ENCODE measurements around the gene SOX11.
"Not testable (repeated sequence)": the region's sequence is repeated elsewhere in the genome, so short reads cannot be mapped to it uniquely, and the experiment has no call there.

SOX11 gene

DNA sequence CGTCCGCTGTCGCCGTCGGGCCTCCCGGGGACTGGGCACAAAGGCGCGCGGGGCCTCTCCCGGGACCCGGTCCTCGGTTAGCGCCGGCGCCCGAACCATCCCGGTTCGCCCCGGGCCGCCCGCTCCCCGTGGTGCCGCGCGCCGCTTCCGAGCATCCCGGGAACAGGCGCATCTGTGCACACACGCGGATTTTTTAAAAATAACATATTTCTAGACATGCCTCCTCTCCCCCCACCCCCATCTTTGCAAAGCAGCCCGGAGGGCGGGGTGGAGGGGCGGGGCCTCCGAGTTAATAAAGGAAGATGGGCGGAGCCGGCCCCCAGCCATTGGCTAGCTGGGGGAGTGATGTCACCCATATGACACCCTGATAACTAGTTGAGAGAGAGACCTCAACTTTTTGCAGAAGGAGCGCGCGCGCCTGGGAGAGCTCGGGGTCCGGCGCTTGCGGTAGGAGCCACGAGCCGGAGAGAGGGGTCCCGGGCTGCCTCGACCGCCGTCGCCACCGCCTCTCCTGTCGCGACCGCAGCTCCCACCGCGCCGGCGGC is at the start of gene SOX11:
TSS of gene SOX11 (plus strand) at position 400 of the 545 bp plus-strand sequence. CDS start 338 bp downstream, outside the sequence.
- DNase-seq (ENCODE audit: low read depth in 3 of 3, low spot score in 1 of 3), result no peak

DNA sequence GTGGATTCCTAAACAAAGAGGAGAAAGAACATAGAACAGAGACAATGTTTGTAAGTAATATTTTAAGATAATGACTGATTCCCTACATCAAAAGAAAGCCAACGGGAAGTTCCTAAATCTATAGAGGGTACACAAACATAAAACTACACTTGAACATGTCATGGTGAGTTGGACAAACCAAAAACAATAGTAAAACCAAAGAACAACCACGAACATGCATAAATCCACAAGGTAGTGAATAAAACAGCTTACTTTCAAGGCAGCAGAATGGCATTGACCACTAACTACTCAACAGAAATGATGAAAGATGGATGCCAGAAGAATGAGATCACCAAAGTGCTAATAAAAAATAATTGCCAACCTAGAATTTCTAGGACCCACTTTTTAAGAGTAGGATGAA is 39.5 kb upstream of the SOX11 start:
- not testable (repeated sequence) for DNase-seq (ENCODE audit: low read depth in 3 of 3, low spot score in 1 of 3)

DNA sequence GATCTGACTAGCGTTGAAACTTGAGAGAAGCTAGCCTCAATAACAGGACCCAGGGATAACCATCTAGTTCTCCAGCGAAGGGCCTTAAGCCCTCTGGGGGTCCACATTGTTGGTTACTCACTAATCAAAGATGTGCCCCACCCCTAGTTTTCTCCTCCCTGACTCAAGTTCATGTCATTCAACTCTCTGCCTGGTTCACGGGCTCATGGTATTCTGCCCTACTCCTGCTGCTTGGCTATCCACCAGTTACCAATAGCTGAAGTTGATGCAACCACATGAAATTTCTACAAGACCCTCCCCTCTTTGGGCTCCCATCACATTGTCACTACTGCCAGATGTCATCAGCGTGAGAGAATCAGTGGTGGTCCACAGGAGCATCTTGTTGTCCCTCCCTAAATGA is 38.4 kb upstream of the SOX11 start:
- not testable (repeated sequence) for DNase-seq (ENCODE audit: low read depth in 3 of 3, low spot score in 1 of 3)

DNA sequence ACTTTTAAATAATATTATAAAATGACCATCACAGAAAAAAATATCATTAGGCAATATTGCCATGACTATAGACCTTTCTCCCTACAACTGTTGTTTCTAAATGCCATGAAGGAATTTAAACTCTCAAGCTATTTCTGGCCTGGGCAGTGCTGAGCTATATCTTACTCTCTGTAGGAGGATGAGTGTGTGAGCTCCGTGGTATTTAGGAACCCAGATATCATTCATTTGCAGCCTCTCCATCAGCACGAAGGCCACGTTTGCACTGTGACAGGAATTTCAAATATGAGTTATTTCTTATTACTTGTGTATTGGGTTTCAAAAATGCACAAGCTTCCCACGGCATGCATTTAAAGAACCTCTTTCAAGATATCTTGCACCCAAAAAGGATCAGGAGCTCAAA is 35.0 kb upstream of the SOX11 start:
- DNase-seq (ENCODE audit: low read depth in 3 of 3, low spot score in 1 of 3), result no peak

DNA sequence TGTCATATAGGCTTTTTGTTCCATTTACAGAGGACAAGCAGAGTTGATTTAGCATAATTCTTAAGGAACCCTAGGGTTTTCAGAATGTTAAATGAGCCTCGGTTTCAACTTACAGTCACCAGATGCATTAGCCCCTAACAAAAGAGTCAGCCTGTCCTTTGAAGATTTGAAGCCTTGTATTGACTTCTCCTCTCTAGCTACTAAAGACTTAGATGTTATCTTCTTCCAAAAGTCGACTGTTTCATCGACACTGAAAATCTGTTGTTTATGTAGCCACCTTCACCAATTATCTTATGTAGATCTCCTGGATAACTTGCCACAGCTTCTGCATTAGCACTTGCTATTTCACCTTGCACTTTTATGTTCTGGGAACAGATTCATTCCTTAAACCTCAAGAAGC is 31.6 kb upstream of the SOX11 start:
- no peak for DNase-seq (ENCODE audit: low read depth in 3 of 3, low spot score in 1 of 3)

DNA sequence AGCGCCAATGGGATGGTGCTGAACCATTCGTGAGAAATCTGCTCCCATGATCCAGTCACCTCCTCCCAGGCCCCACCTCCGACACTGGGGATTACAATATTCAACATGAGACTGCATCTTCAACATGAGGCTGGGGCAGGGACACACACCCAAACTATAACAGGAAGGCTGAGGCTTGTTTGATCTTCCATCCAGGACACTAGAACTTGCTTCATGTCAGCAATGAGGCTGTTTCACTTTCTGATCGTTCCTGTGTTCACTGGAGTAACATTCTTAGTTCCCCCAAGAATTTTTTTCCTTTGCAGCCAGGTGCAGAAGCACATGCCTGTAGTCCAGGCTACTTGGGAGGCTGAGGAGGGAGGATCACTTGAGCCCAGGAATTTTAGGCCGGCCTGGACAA is 30.8 kb upstream of the SOX11 start:
- DNase-seq (ENCODE audit: low read depth in 3 of 3, low spot score in 1 of 3), result no peak

DNA sequence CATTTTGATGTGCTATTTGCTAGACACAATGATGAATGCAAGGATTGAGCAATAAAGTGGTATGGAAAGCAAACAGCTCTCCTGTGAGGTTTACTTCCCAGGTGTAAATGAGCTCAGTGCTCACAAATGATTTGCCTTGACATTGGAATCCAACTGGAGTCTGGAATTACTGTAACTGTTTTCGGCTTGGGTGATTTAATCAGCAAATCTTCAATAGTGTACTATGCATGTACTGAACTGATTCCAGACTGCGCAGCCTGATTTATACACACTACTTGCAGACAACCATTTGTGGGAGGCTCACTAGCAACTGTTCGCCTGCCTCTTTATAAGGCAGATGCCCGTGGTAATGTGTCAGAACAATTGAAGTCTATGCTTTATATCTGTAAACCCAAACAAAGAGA is 27.9 kb upstream of the SOX11 start:
- no peak for DNase-seq (ENCODE audit: low read depth in 3 of 3, low spot score in 1 of 3)

DNA sequence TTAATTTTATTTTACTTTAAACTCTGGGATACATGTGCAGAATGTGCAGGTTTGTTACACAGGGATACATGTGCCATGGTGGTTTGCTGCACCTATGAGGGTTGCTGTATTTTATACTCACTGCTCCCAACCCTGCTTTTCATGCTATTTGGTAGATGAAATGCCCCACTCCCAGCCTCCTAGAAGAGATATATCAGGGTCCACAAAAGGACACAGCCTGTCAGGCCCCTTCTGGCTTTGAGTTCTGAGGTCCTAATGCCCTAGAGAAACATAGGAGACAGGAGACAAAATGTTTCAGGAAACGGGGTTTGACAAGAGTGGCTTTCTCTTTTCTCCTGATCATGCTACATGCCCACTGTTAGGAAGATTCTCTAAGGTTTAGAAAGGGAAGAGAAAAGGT is 27.1 kb upstream of the SOX11 start:
- no peak for DNase-seq (ENCODE audit: low read depth in 3 of 3, low spot score in 1 of 3)

DNA sequence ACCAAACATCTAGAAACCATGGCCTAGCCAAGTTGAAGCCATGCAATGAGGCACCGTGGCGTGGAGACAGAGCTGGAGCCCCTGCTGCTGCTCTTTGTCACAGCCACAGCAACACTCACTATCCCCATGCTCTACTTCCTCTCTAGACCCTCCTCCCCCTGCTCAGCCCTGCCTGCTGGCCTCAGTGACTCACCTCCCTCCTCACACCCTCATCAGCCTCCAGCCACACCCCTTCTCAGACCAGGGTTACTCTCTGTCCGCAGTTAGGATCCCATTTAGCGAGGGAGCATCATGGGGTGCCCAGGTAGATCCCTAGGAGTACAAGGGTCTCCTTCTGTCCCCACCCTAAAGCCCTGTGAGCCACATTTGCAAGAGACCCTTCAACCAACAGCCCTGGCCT is 25.4 kb upstream of the SOX11 start:
- DNase-seq (ENCODE audit: low read depth in 3 of 3, low spot score in 1 of 3), result no peak

DNA sequence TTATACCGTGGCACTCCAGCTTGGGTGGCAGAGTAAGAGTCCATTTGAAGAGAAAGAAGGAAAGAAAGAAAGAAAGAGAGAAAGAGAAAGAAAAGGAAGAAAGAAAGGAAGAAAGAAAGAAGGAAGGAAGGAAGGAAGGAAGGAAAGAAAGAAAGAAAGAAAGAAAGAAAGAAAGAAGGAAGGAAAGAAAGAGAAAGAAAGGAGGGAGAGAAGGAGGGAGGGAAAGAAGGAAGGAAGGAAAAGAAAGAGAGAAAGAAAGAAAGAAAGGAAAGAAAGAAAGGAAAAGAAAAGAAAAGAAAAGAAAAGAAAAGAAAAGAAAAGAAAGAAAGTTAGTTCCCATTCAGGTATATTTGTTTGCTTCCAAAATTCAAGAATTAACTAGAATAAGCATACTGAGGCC is 24.5 kb upstream of the SOX11 start:
- DNase-seq (ENCODE audit: low read depth in 3 of 3, low spot score in 1 of 3), result not testable (repeated sequence)

DNA sequence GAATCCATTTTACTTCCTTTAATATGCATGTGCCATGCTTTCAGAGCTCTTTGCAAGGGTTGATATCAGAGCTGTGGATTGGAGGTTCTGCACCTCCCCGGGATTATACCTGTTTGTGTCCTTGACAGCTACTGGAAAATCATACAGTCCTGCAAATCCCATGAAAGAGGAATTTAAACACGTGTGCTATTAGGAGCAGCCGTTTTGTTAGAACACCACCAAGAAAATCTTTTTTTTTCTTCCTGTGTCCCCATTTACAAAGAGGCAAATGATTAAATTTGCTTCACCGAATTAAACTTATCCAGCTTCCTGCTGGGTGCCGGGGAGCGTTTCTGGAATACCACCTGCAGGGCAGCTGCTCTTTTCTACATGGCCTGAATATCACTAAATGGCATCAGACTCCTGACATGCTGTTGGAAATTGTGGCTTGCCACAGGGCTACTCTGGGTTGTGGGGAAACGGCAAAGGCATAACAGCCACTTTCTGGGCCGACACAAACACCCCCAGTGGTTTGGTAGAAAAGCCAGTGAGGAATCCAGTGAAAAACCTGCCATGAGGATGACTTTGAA is 23.4 kb upstream of the SOX11 start:
- DNase-seq (ENCODE audit: low read depth in 3 of 3, low spot score in 1 of 3), result no peak

DNA sequence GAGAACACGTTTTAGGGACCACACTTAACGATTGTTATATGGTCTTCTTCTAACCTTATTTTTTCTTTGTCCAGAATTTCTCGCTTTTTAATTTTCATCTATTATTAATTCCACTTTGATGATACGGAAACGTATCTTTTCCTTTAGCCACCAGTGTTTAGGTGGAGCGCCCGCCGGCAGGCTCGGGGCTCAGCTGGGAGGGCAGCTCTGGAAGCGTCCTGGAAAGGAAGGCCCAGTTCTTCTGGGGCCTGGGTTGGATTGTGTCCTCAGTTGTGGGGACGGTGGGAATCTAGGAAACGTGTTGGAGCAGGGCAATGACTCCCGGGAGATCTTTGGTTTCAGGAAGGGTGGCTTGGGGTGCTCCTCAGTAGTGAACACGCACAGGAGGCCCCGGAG is 19.4 kb upstream of the SOX11 start:
- DNase-seq (ENCODE audit: low read depth in 3 of 3, low spot score in 1 of 3), result no peak

DNA sequence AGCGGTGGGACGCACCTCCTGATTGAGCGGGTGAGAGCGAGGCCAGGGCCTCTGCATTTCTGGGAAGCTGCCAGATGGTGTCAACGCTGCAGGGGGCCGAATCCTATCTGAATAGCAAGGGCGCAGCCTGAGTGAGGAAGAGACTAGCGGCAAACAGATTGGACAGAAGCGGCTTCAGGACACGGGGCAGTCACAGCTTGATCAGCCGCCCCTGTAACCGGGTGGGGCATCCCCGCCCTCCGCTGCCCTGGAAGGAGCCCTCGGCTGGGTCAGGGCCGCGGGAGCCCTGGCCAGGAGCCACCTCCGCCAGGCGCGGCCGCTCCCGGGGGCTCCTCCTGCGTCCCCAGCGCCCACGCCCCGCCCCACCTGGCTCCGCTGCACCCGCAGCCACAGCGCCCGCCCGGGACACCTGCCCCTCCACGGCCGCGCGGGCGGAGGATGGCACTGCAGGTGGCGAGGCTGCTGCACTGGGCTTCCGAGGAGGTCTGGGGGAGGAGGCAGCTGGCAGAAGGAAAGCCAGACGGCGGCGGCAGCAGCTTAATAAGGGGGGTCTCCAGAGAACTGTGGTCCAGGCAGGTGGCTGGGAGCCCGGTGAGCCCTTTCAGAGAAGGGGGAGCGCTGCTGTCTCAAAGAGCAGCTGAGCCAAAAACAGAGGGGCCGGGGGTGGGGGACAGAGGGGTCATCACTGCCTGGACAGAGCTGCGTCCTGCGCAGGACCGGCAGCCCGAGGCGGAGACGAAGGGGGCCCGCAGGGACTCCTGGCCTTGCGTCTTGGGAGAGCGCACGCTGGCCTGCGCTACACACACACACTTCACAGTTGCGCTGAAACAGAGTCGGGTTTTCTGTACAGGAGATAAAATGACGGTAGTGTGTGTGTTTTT is 18.8 kb upstream of the SOX11 start:
- no peak for DNase-seq (ENCODE audit: low read depth in 3 of 3, low spot score in 1 of 3)

DNA sequence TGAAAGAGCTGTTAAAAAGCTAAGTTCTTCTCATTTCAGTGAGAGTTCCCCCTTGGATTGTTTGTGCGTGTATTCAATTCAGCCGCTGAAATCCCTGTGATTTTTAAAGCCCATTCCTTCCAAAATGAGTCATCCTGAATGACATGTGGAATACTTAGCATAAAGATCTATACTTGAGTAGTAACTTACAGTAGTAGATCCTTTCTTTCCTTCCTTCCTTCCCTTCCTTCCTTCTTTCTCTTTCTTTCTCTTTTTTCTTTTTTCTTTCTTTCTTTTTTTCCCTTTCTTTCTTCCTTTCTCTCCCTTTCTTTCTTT is 18.2 kb upstream of the SOX11 start:
- DNase-seq (ENCODE audit: low read depth in 3 of 3, low spot score in 1 of 3), result no peak

DNA sequence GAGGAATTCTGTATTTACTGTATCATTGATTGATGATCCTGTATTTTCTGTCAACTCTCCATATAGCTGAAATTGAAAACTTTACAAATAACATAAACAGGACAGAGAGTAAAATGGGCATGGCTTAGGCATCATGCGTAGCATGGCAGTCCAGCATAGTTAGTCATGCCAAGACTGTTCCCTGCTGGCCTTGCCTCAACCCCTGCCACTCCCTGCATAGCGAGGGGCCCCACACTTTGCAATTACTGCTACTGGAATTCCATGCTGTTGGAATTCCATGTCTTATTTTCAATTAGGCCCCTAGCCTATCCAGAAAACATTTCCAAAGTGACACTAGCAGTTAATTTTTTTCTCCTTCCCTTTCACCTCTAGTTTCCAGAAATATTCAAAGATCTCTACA is 15.1 kb upstream of the SOX11 start:
- no peak for DNase-seq (ENCODE audit: low read depth in 3 of 3, low spot score in 1 of 3)

DNA sequence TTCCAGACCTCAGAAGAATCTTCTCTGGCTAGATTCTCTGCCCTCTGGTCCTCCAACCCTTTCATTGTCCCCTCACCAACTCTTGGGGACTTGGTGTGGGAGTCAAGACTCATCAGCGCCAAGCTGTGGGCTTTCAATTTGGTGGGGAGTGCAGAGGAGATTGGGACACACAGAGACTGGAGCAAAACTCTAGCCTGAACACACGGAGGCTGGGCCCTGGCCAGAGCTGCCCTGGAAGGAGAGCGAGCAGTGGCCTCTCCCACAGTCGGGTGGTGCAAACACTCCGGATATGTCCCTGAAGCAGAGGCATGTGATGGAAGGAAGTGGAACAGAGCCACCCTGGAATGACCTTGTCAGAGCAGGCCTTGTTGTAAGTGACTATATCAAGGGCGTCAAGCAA is 8.7 kb upstream of the SOX11 start:
- DNase-seq (ENCODE audit: low read depth in 3 of 3, low spot score in 1 of 3), result no peak

DNA sequence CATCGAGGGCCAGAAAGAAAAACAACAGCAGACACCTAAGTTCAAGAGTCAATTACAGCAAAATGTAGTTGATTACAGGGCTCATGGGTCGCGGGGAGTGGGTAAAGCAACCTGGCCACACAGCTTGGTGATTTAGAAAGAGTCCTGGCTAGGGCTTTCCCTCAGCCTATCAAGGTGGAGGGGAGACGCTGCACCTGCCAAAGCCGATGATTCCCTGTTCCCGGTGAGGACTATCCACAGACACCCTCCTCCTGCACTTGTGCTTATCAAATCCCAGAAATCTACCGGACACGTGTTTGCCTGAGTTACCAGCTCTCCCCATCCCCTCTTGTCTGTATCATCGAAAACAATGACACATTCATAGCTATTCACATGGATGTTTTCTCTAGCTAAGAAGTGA is 7.0 kb upstream of the SOX11 start:
- DNase-seq (ENCODE audit: low read depth in 3 of 3, low spot score in 1 of 3), result no peak

DNA sequence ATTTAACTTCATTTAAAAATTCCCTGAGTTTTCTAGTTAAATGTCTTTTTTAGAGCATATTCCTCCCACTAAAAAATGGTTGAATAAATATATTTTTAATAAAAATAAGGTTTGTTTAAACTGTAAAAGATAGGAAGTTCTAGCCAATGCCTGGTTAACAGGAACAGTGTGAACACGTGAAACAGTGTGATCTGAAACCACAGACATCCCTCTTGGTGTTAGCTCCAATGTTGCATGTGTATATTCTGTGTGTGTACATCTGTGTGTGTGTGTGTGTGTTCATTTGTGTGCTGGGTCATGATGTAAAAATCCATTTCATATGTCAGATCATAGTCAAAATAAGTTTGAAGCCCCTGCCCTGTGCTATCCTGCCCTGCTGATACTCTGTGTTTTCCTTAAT is 6.1 kb upstream of the SOX11 start:
- no peak for DNase-seq (ENCODE audit: low read depth in 3 of 3, low spot score in 1 of 3)

DNA sequence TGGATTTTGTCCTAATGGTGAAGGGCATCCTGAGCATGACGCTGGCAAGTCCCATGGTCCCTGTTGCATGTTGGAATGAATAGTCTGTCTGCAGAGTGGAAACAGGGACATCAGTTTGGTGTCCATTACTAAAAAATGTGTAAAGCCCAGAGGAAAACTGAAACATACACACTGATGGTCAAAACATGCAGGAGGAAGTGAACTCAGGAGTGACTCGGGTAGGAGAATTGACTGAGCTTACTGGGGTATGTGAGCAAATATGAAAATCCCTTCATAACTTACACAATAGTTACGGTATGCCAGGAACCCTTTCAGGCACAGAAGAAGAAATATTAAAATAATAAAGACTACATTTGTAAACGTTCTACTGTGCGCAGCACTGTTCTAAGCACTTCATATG is 5.6 kb upstream of the SOX11 start:
- no peak for DNase-seq (ENCODE audit: low read depth in 3 of 3, low spot score in 1 of 3)

DNA sequence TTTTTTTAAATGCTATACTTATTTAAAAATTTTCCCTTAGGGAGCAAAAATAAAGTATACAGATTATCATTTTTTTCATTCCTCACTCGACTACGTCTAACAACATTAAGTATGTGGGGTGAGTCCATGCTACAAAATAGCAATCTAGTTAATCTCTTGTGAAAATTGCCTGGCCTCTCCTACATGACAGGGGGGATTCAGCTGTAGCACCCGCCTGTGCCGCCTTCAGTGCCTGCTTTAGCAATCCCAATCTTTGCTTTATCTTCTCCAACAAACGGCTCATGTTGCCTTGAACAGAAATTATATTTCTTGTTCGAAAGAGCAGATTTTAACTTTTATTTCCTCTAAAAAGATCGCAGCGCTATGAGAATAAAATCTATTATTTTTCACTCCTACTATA is 2.4 kb upstream of the SOX11 start:
- DNase-seq (ENCODE audit: low read depth in 3 of 3, low spot score in 1 of 3), result no peak

DNA sequence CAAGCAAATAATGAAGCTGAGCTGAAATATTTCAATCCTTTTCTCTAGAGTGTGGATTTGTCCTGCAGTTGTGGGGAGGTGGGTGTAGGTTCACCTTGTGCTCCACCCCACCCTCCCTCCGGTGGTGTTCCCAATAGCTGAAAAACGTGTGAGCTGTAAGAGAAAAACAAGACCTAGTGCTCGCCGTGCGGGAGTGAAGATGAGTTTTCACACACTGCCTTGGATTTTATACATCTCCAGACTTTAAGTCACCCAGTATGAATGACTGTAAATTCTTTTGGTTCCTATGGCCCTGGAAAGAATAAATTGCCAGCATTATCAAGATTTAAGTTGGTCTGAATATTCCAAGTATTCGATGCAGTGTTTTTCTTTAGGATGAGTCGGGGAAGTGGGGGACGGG is 1.9 kb upstream of the SOX11 start:
- no peak for DNase-seq (ENCODE audit: low read depth in 3 of 3, low spot score in 1 of 3)

DNA sequence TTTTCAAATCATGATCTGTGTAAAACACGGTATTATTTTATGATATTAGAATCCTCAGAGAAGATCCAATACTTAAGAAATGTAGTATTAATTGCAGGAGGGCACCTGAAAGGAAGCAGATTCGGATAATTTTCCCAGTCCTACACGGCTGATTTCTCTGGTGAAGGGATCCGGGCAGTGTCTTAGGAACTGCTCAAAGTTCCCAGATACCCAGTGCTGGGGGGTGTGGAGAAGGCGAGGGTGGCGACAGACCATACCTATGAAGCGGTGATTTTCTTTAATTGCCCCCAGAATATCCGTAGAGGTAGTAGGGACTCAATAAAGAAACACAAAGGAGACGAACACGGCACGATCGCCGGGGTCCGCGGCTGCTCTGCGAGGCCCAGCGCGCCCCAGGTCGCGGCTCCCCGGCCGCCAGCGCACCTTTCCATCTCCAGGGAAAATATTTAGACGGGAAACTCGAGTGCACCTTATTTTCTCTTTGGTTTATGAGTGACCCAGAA is 1.4 kb upstream of the SOX11 start:
- no peak for DNase-seq (ENCODE audit: low read depth in 3 of 3, low spot score in 1 of 3)

All from stimulated activated CD4-positive, alpha-beta T cell treated with anti-CD3 and anti-CD28 coated beads, TNF-alpha, amount 100 ng/mL, for 1 hour (primary cell).